NT2/D1 (cell line): ENCODE results near the gene SLC9A9.

Experiments used
- SUZ12 ChIP-seq: IDR thresholded peaks from 2 replicates; pipeline ENCODE4 v1.6.1; 2011; ENCODE audit not compliant: insufficient read length, insufficient read depth; ENCODE audit errors: extremely low read depth
- YY1 ChIP-seq: IDR thresholded peaks from 2 replicates; pipeline ENCODE4 v1.6.1; 2011; ENCODE audit not compliant: insufficient read length, insufficient read depth
- ZNF274 ChIP-seq: IDR thresholded peaks from 2 replicates; pipeline ENCODE4 v1.6.1; 2011; ENCODE audit warnings: mild to moderate bottlenecking, low read depth, low read length

DNA sequence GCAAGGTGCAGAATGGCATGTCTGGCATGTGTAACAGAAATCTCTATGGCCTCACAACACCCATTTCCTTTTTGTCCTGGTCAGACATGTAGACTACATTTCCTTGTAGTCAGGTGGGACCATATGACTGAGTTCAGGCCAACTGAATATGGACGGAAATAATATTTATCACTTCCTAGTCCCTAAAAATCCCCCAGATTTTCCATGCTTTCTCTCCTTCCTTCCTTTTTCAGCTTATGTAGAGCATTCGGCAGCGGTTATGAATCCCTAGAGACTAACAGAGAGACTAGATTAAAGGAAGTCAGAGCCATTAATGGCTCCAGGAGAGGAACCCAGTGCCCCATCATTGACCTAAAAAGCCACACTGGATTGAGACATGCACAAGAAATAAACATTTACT lies 35.8 kb downstream of the SLC9A9 start:
- TF ChIP-seq YY1 (no peak), SUZ12 (no peak), ZNF274 (no peak)
